LNCaP clone FGC (cell line): Measurements from ENCODE around the gene RMP24.

Experiments used
- DNase-seq: peaks from one replicate; pipeline ENCODE4 v3.0.0-alpha.2; 2011; ENCODE audit warnings: low read depth
- H3K4me3 ChIP-seq: 2 replicates; pipeline ENCODE4 v1.5.1; 2011; ENCODE audit warnings: mild to moderate bottlenecking, low read depth, low read length, control low read depth
- CTCF ChIP-seq: IDR thresholded peaks from 2 replicates; pipeline ENCODE4 v1.5.1; 2012; ENCODE audit warnings: mild to moderate bottlenecking; ENCODE audit not compliant: control insufficient read depth, insufficient read depth; ENCODE audit errors: extremely low read depth

Gene RMP24

GRCh38 chr18:35972197-35973000 lies at the start of gene RMP24:
Gene RMP24 (plus strand): TSS chr18:35972679.
- no peak for TF ChIP-seq CTCF
- peak; percentile 90 for DNase-seq
- H3K4me3 ChIP-seq: peak within 1 kb of the TSS; percentile 66

- no peak for TF ChIP-seq CTCF
- no peak for DNase-seq
- no peak overlapping the region for H3K4me3 ChIP-seq
Measured at GRCh38 chr18:35923939-35924684, 48.4 kb upstream of the RMP24 start.

- no peak for TF ChIP-seq CTCF
- no peak overlapping the region for H3K4me3 ChIP-seq
- DNase-seq: no peak
Measured at GRCh38 chr18:35926884-35927283, 45.6 kb upstream of the RMP24 start.

GRCh38 chr18:35927430-35927829 lies 45.0 kb upstream of the RMP24 start:
- H3K4me3 ChIP-seq: no peak overlapping the region
- DNase-seq: no peak
- TF ChIP-seq CTCF: no peak

- DNase-seq: no peak
- TF ChIP-seq CTCF: no peak
- no peak overlapping the region for H3K4me3 ChIP-seq
Measured at GRCh38 chr18:35933982-35934381, 38.5 kb upstream of the RMP24 start.

GRCh38 chr18:35934891-35935290 lies 37.6 kb upstream of the RMP24 start:
- DNase-seq: no peak
- TF ChIP-seq CTCF: no peak
- no peak overlapping the region for H3K4me3 ChIP-seq
